Liver (tissue), 9 donors: Measurements from ENCODE around the gene TENT4A. TPM values are rescaled to one million over a fixed set of nuclear protein-coding genes. Genes with fewer than 3 reads are reported as not detected.
A peak's percentile ranks its signal among the peaks of the same experiment; 100 is the strongest.

Experiments
- DNase-seq: peaks from one replicate; pipeline ENCODE4 v3.0.0-alpha.2; 2017; ENCODE audit warnings: low spot score
- H3K27ac ChIP-seq, 2 donors: one replicate each; pipeline ENCODE4 v1.7.0; 2013; ENCODE audit warnings: inconsistent platforms in 2 of 2, low read length in 2 of 2, control low read depth in 1 of 2, low read depth in 1 of 2, mild to moderate bottlenecking in 1 of 2
- H3K27me3 ChIP-seq, 4 donors: one replicate each; pipeline versions ENCODE4 v1.6.1 to v1.7.0; 2013; ENCODE audit warnings: low read length in 3 of 4, inconsistent platforms in 1 of 4, mild to moderate bottlenecking in 1 of 4, moderate library complexity in 1 of 4; ENCODE audit not compliant: control insufficient read depth in 4 of 4, insufficient read depth in 4 of 4
- H3K36me3 ChIP-seq, 4 donors: one replicate each; pipeline versions ENCODE4 v1.6.1 to v1.7.0; 2013; ENCODE audit warnings: low read length in 3 of 4, mild to moderate bottlenecking in 3 of 4, low read depth in 1 of 4, moderate library complexity in 1 of 4; ENCODE audit not compliant: control insufficient read depth in 4 of 4, insufficient read depth in 3 of 4
- H3K4me1 ChIP-seq, 4 donors: one replicate each; pipeline versions ENCODE4 v1.6.1 to v1.7.0; 2013; ENCODE audit warnings: low read length in 3 of 4, mild to moderate bottlenecking in 3 of 4, moderate library complexity in 1 of 4; ENCODE audit not compliant: control insufficient read depth in 4 of 4, insufficient read depth in 4 of 4
- H3K4me3 ChIP-seq, 3 donors: one replicate each; pipeline versions ENCODE4 v1.6.1 to v1.7.0; 2013; ENCODE audit warnings: low read length in 3 of 3, control low read depth in 1 of 3, low read depth in 1 of 3, mild to moderate bottlenecking in 1 of 3
- H3K9ac ChIP-seq, 2 donors: one replicate each; pipeline ENCODE4 v1.7.0; 2013; ENCODE audit warnings: low read length in 2 of 2, mild to moderate bottlenecking in 2 of 2, moderate library complexity in 2 of 2, control low read depth in 1 of 2, low read depth in 1 of 2
- H3K9me3 ChIP-seq, 4 donors: one replicate each; pipeline versions ENCODE4 v1.6.1 to v1.7.0; 2013; ENCODE audit warnings: low read length in 3 of 4; ENCODE audit not compliant: control insufficient read depth in 4 of 4
- ATF3 ChIP-seq: IDR thresholded peaks from 2 replicates; pipeline ENCODE4 v1.6.1; 2016; ENCODE audit warnings: antibody characterized with exemption
- CTCF ChIP-seq: fragments of 150-350 bp; IDR thresholded peaks from 2 replicates; pipeline ENCODE4 v1.5.1; 2017; ENCODE audit warnings: improper control_type of control experiment, low read depth, low read length; ENCODE audit not compliant: missing input control
- FOXA1 ChIP-seq: IDR thresholded peaks from 2 replicates; pipeline ENCODE4 v1.6.1; 2016; ENCODE audit warnings: antibody characterized with exemption
- GABPA ChIP-seq, 2 donors: IDR thresholded peaks in 1 of 2; conservative IDR thresholded peaks in 1 of 2; 2 replicates each; pipeline ENCODE4 v1.6.1; 2016; ENCODE audit warnings: antibody characterized with exemption in 2 of 2, mild to moderate bottlenecking in 1 of 2, moderate library complexity in 1 of 2
- HNF4A ChIP-seq, 2 donors: conservative IDR thresholded peaks; 2 replicates each; pipeline ENCODE4 v1.6.1; 2016; ENCODE audit warnings: antibody characterized with exemption in 2 of 2, mild to moderate bottlenecking in 2 of 2
- HNF4G ChIP-seq: IDR thresholded peaks from 2 replicates; pipeline ENCODE4 v1.6.1; 2016; ENCODE audit warnings: antibody characterized with exemption
- JUND ChIP-seq, 2 donors: IDR thresholded peaks; 2 replicates each; pipeline ENCODE4 v1.6.1; 2016; ENCODE audit warnings: antibody characterized with exemption in 2 of 2
- RAD21 ChIP-seq, 2 donors: IDR thresholded peaks; 2 replicates each; pipeline ENCODE4 v1.6.1; 2016; ENCODE audit warnings: antibody characterized with exemption in 2 of 2, mild to moderate bottlenecking in 2 of 2
- REST ChIP-seq: IDR thresholded peaks from 2 replicates; pipeline ENCODE4 v1.6.1; 2016; ENCODE audit warnings: antibody characterized with exemption, mild to moderate bottlenecking
- RXRA ChIP-seq, 2 donors: IDR thresholded peaks; 2 replicates each; pipeline ENCODE4 v1.6.1; 2017 to 2018; ENCODE audit warnings: antibody characterized with exemption in 2 of 2, mild to moderate bottlenecking in 1 of 2
- SP1 ChIP-seq: IDR thresholded peaks from 2 replicates; pipeline ENCODE4 v1.6.1; 2018; ENCODE audit warnings: antibody characterized with exemption, mild to moderate bottlenecking
- TAF1 ChIP-seq: conservative IDR thresholded peaks from 2 replicates; pipeline ENCODE4 v1.6.1; 2016; ENCODE audit warnings: antibody characterized with exemption, mild to moderate bottlenecking
- YY1 ChIP-seq: IDR thresholded peaks from 2 replicates; pipeline ENCODE4 v1.6.1; 2016; ENCODE audit warnings: antibody characterized with exemption, mild to moderate bottlenecking
- WGBS: extraction: QIAGEN DNeasy Blood & Tissue Kit; methylation state at CpG from one replicate; pipeline ENCODE4 v1.1.7; 2013; 5-methylcytosine and 5-hydroxymethylcytosine counted together
- polyA plus RNA-seq, 2 donors: library from polyadenylated mRNA; stranded (reverse) in 1 of 2; unstranded in 1 of 2; fragments of 200-250 nt in 1 of 2; fragments of >200 nt in 1 of 2; fragmentation: Nextera tagmentation in 1 of 2; extraction: Ambion mirVana in 1 of 2; gene quantifications; one replicate each; pipeline versions ENCODE4 v1.2.1 to v1.2.3, GENCODE V29; 2013 to 2015
- total RNA-seq, 2 donors: library from RNA; depleted of rRNA; stranded (reverse); fragments of >200 nt; gene quantifications; one replicate each; pipeline ENCODE4 v1.2.3, GENCODE V29; 2014
- donor health status: healthy.
- donor health status: healthy.
- donor health status: healthy.
- donor health status: healthy.
- donor health status: healthy.

TENT4A gene
- total and polyA plus RNA-seq, 4 donors: 3.9 to 15.1 (median 8.1) TPM

GRCh38 chr5:6763191-6763590 lies 50.0 kb downstream of the TENT4A start (continued):
- TF ChIP-seq REST (no peak), CTCF (no peak), JUND (IDR thresholded peaks at IDR 0.05) (no peak), HNF4G (no peak)

- peak; percentile 58 for DNase-seq
- TF ChIP-seq GABPA (IDR thresholded peaks at IDR 0.05 in 1 of 2, conservative IDR thresholded peaks at IDR 0.05 in 1 of 2) (no peak), CTCF (peak; percentile 64), TAF1 (no peak), RAD21 (IDR thresholded peaks at IDR 0.05) (peak; percentile 73 to 84), HNF4G (no peak)
- H3K4me1 ChIP-seq: peaks cover 0 to 3% (median 0%) of the 10 kb centered on the region in 4 donors
- 56% methylated on average over 22 of the region's 22 CpGs for WGBS
- no peak overlapping the region for H3K27ac ChIP-seq
- H3K36me3 ChIP-seq: no peaks in the 10 kb centered on the region
- no peaks in the 10 kb centered on the region for H3K27me3 ChIP-seq
- no peak overlapping the region for H3K9ac ChIP-seq
- H3K9me3 ChIP-seq: no peaks in the 10 kb centered on the region
- H3K4me3 ChIP-seq: no peak overlapping the region
Measured at GRCh38 chr5:6765612-6766525, 52.6 kb downstream of the TENT4A start.

- no peaks in the 10 kb centered on the region for H3K36me3 ChIP-seq
- no peak overlapping the region for H3K4me3 ChIP-seq
- H3K27me3 ChIP-seq: no peaks in the 10 kb centered on the region
- H3K27ac ChIP-seq: no peak overlapping the region
- DNase-seq: no peak
- H3K4me1 ChIP-seq: peaks cover 0 to 3% (median 0%) of the 10 kb centered on the region in 4 donors
- H3K9ac ChIP-seq: no peak overlapping the region
- 67% methylated on average over 12 of the region's 12 CpGs for WGBS
- H3K9me3 ChIP-seq: no peaks in the 10 kb centered on the region
- TF ChIP-seq ATF3 (no peak), FOXA1 (no peak), HNF4A (conservative IDR thresholded peaks at IDR 0.05) (no peak), TAF1 (no peak), RXRA (IDR thresholded peaks at IDR 0.05) (no peak), YY1 (no peak), SP1 (no peak)
Measured at GRCh38 chr5:6766604-6767093, 53.4 kb downstream of the TENT4A start.
